Skin epidermis (tissue), 12 donors: Measurements from ENCODE around the gene CAPN2.

Source experiments
- H3K27ac ChIP-seq, 21 experiments: fragments of 200-600 bp; sonication (generic) in 11 of 21; one replicate each; pipeline ENCODE4 v1.5.0; 2020; ENCODE audit warnings: mild to moderate bottlenecking in 3 of 21, inconsistent platforms in 2 of 21, moderate library complexity in 2 of 21
- H3K4me3 ChIP-seq, 7 experiments: fragments of 200-600 bp; sonication (generic) in 2 of 7; one replicate each; pipeline ENCODE4 v1.5.0; 2020; ENCODE audit warnings: inconsistent platforms in 2 of 7, mild to moderate bottlenecking in 2 of 7, moderate library complexity in 1 of 7

The CAPN2 gene

GRCh38 chr1:223712194-223712849 is at the start of gene CAPN2:
TSS of gene CAPN2 (plus strand) at chr1:223712539. CDS start at chr1:223712641, 102 bp downstream.
- H3K27ac ChIP-seq = peak within 1 kb of the TSS; percentile 88 to 99 (median 96)
- H3K4me3 ChIP-seq = peak within 1 kb of the TSS; percentile 55 to 86 (median 77)

- Histone ChIP-seq H3K27ac (no peak overlapping the region), H3K4me3 (no peak overlapping the region)
These were observed 49.4 kb upstream of the CAPN2 start for GRCh38 chr1:223662943-223663342.

DNA sequence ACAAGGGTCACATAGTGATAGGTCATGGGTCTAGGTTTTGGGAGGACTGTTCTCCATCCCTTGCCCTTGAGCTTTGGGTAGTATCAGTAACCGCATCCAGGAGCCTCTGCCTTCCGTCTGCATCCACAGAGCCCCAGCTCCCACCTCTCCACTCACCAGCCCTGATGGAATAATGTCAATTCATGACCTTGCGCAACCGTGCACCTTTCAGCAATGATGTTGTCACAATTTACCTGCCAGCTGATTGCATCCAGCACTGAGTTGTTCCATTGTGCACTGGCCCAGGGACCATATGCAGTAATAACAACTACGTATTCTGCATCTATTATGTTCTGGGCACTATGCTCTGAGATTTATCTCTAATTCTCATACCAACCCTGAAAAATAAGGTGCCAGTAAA is 48.2 kb upstream of the CAPN2 start:
- H3K4me3 ChIP-seq = no peak overlapping the region
- H3K27ac ChIP-seq = no peak overlapping the region

GRCh38 chr1:223665592-223666312 is 46.6 kb upstream of the CAPN2 start, which contains the start of gene CAPN8:
TSS of gene CAPN8 (minus strand) at chr1:223665701. CDS start at chr1:223665646, 55 bp downstream.
- Histone ChIP-seq H3K27ac (peak within 1 kb of the TSS in 2 of 21 experiments; percentile 1 to 32), H3K4me3 (no peak within 1 kb of the TSS)

DNA sequence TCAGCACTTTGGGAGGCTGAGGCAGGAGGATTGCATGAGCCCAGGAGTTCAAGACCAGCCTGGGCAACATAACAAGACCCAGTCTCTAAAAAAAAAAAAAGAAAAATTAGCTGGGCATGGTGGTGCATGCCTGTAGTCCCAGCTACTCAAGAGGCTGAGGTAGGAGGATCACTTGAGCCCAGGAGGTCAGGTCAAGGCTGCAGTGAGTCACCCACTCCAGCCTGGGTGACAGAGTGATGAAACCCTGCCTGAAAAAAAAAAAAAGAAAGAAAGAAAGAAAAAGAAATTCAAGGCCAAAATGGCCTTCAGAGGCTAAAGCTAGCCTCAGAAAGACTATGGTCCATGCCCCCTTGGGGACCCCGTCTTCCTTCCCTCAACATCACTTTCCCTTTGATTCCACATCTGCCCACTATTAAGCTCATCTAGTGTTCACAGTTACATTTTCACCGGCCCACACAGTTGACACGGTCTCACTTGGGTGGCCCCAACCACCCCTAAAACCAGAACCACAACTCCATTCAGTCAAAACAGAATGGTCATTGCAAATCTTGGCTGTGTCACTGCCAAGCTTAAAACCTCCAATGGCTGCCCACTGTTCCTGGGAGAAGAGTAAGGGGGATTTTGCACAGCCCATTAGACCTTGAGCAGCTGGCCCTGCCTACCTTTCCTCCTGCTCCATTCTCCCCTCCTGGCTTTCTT is 44.7 kb upstream of the CAPN2 start:
- H3K27ac ChIP-seq = no peak overlapping the region
- H3K4me3 ChIP-seq = no peak overlapping the region

- H3K4me3 ChIP-seq = no peak overlapping the region
- peak overlapping the region in 1 of 21 experiments; percentile 9 for H3K27ac ChIP-seq
These were observed 43.1 kb upstream of the CAPN2 start for GRCh38 chr1:223669003-223669795.

- H3K4me3 ChIP-seq = no peak overlapping the region
- H3K27ac ChIP-seq = no peak overlapping the region
These were observed 41.7 kb upstream of the CAPN2 start for GRCh38 chr1:223670458-223671159.

DNA sequence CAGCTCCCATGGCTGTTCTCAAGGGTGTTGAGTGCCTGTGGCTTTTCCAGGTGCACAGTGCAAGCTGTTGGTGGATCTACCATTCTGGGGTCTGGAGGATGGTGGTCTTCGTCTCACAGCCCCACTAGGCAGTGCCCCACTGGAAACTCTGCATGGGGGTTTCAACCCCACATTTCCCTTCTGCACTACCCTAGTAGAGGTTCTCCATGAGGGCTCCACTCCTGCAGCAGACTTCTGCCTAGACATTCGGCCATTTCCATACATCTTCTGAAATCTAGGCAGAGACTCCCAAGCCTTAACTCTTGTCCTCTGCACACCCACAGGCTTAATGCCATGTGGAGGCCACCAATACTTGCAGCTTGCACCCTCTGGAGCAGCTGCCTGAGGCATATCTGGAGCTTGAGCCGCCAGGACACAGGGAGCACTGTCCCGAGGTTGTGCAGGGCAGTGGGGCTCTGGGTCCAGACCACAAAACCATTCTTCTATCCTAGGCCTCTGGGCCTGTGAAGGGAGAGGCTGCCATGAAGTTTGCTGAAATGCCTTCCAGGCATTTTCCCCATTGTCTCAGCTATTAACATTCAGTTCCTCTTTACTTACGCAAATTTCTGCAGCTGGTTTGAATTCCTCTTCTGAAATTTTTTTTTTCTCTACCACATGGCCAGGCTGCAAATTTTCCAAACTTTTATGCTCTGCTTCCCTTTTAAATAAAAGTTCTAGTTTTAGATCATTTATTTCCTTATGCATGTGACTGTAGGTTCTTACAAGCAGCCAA is 38.0 kb upstream of the CAPN2 start:
- H3K27ac ChIP-seq = no peak overlapping the region
- no peak overlapping the region for H3K4me3 ChIP-seq

GRCh38 chr1:223678841-223679240 is 33.5 kb upstream of the CAPN2 start:
- no peak overlapping the region for H3K4me3 ChIP-seq
- H3K27ac ChIP-seq = no peak overlapping the region

DNA sequence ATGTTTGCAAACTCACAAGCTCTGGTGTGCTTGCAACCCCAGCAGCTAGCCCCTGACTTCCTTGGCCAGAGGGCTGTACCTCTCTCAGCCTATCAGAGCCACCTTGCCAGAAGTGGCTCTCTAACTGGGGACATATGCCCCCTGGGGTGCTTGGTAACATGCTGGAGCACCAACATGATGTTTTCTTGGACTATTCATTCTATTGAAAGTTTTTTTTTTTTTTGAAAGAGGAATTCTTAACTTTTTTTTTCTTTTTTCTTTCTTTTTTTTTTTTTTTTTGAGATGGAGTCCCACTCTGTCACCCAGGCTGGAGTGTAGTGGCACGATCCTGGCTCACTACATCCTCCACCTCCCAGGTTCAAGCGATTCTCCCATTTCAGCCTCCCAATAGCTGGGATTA is 32.2 kb upstream of the CAPN2 start:
- Histone ChIP-seq H3K27ac (no peak overlapping the region), H3K4me3 (no peak overlapping the region)

GRCh38 chr1:223682502-223682901 is 29.8 kb upstream of the CAPN2 start:
- Histone ChIP-seq H3K27ac (no peak overlapping the region), H3K4me3 (no peak overlapping the region)

DNA sequence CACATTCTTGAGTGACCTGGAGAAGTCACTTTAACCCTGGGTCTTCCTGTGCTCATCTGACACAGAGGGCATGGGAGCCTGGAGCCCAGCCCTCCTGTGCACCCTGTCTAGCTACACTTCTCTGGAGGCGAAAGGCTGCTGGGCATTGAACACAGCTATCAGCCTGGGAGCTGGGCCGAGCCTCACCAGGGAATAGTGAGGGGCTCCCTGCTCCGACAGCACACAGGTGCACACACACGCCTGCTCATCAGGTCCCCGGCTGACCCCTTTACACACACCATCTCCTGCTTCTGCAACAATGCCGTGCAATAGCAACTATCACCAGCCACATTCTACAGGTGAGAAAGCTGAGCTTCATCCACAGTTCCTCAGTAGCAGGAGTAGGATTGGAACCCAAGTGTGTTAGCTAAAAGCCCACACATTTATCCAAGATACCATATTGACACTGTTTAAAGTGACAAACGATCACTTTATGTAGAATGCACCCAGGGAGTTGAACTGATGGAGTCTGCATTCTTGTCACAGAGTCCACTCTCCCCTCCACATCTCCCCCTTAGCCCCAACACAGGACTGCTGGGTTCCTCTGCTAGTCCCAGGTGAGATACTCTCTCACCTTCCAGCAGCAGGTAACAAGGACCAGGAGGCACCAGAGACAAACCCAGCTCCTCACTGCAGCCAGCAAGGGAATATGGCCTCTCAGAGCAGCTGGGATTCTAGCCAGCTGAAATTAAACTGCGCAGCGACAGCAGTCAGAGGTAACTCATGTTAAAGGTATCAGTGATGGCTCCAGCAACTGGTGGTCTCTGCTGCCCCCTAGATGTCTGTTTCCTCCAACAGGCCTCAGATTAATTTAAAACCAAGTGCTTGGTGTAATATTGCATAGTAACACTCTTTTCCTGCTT is 28.5 kb upstream of the CAPN2 start:
- Histone ChIP-seq H3K4me3 (no peak overlapping the region), H3K27ac (no peak overlapping the region)

- Histone ChIP-seq H3K4me3 (no peak overlapping the region), H3K27ac (no peak overlapping the region)
These were observed 27.9 kb upstream of the CAPN2 start for GRCh38 chr1:223684488-223684792.

- no peak overlapping the region for H3K27ac ChIP-seq
- no peak overlapping the region for H3K4me3 ChIP-seq
These were observed 21.2 kb upstream of the CAPN2 start for GRCh38 chr1:223691121-223691520.

GRCh38 chr1:223695014-223695548 is 17.3 kb upstream of the CAPN2 start:
- Histone ChIP-seq H3K4me3 (no peak overlapping the region), H3K27ac (no peak overlapping the region)

DNA sequence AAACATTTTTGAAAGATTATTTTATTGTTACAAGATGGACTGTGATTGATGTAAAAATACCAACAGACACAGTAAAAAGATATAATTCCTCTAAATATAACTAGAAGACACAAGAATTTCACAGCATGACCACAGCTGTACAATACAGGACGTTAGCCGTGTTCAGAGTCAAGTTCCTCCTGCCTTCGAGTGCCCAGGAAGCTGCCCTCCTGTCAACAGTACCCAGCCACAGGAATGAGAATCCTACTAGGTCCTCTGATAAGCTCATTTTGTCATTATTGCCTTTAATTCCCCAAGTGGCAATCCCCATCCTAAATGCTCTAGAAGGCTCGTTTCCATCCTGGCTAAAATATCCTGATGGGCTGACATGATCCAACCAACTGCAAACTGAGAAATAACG is 16.4 kb upstream of the CAPN2 start:
- Histone ChIP-seq H3K4me3 (no peak overlapping the region), H3K27ac (no peak overlapping the region)

DNA sequence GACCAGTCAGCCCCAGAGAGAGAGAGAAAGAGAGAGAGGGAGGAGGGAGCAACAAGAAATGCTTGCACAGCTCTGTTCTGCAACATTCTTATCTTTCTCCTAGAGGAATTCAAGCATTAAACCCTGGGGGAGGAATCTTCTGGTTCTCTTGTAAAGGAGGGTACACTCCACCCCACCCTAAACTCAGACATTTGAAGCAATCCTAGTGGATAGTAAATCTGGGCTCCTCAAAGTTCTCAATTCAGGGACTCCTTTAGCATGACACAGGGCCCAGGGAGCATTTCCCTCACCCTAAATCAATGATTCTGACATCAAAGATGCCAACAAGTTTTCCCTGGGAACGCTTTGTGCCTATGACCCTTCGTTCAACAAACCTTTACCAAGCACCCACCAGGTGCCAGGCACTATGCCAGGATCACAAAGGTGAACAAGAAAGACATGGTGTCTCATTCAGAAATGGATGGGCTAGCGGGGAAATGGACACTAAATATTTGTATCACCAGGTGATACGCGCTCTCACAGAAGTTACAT is 11.9 kb upstream of the CAPN2 start:
- peak overlapping the region in 19 of 21 experiments; percentile 5 to 88 (median 76) for H3K27ac ChIP-seq

More for the DNA sequence above, 11.9 kb upstream of the CAPN2 start:
- H3K4me3 ChIP-seq = no peak overlapping the region
